ENCODE results near the gene AK5.
"Not testable (repeated sequence)": the region's sequence is repeated elsewhere in the genome, so short reads cannot be mapped to it uniquely, and the experiment has no call there.

Gene AK5

GRCh38 chr1:77292551-77292950 lies 10.7 kb downstream of the AK5 start:
- in situ Hi-C loops (cut with MboI; ENCODE audit: low sequenced_read_pairs, unreplicated experiment) = no loop called here
- no peak for TF ChIP-seq CTCF (IDR thresholded peaks at IDR 0.05; ENCODE audit: borderline replicate concordance, control extremely low read depth, extremely low read depth, insufficient read depth, missing control alignments)
- DNase-seq (ENCODE audit: low spot score) = no peak

- no peak for TF ChIP-seq CTCF (IDR thresholded peaks at IDR 0.05; ENCODE audit: borderline replicate concordance, control extremely low read depth, extremely low read depth, insufficient read depth, missing control alignments)
- no peak for DNase-seq (ENCODE audit: low spot score)
- in situ Hi-C loops (cut with MboI; ENCODE audit: low sequenced_read_pairs, unreplicated experiment) = no loop called here
These were observed 18.7 kb downstream of the AK5 start for GRCh38 chr1:77300566-77300965.

- TF ChIP-seq CTCF (IDR thresholded peaks at IDR 0.05; ENCODE audit: borderline replicate concordance, control extremely low read depth, extremely low read depth, insufficient read depth, missing control alignments) = no peak
- no peak for DNase-seq (ENCODE audit: low spot score)
- in situ Hi-C loops (cut with MboI; ENCODE audit: low sequenced_read_pairs, unreplicated experiment) = no loop called here
These were observed 21.6 kb downstream of the AK5 start for GRCh38 chr1:77303387-77303786.

DNA sequence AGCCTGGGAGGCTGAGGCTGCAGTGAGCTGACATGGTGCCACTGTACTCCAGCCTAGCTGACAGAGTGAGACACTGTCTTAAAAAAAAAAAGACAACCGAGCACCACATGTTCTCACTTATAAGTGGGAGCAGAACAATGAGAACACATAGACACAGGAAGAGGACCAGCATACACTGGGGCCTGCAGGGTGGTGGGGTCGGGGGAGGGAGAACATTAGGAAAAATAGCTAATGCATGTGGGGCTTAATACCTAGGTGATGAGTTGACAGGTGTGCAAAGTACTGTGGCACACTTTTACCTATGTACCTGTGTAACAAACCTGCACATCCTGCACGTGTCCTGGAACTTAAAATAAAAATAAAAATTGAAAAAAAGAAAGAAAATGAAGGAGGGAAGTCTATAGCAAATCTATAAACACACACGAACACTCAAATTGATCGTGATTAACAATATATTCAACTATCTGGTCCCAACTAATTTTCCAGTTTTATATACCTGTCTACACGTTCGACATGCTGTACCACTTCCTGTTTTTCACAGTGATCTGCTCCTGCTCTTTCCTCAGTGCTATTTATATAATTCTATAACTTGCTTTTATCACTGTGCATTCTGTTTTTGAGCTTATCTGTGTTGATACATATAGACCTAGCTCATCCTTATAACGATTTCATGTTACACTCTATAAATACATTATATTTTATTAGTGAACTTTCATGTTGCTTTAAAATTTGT lies 27.2 kb downstream of the AK5 start:
- no peak for TF ChIP-seq CTCF (IDR thresholded peaks at IDR 0.05; ENCODE audit: borderline replicate concordance, control extremely low read depth, extremely low read depth, insufficient read depth, missing control alignments)
- no peak for DNase-seq (ENCODE audit: low spot score)
- in situ Hi-C loops (cut with MboI; ENCODE audit: low sequenced_read_pairs, unreplicated experiment) = no loop called here

- in situ Hi-C loops (cut with MboI; ENCODE audit: low sequenced_read_pairs, unreplicated experiment) = no loop called here
- no peak for TF ChIP-seq CTCF (IDR thresholded peaks at IDR 0.05; ENCODE audit: borderline replicate concordance, control extremely low read depth, extremely low read depth, insufficient read depth, missing control alignments)
- no peak for DNase-seq (ENCODE audit: low spot score)
These were observed 29.1 kb downstream of the AK5 start for GRCh38 chr1:77310924-77311323.

DNA sequence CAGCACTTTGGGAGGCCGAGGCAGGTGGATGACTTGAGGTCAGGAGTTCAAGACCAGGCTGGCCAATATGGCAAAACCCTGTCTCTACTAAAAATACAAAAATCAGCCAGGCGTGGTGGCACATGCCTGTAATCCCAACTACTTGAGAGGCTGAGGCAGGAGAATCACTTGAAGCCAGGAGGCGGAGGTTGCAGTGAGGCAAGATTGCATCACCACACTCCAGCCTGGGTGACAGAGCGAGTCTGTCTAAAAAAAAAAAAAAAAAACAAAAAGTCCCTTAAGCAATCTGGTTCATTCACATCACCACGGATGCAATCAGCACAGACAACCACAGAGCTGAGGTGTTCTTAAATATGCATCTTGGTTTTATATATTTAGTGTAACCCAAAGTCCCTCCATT lies 30.5 kb downstream of the AK5 start:
- DNase-seq (ENCODE audit: low spot score); in situ Hi-C loops (cut with MboI; ENCODE audit: low sequenced_read_pairs, unreplicated experiment): not testable (repeated sequence)

- no peak for TF ChIP-seq CTCF (IDR thresholded peaks at IDR 0.05; ENCODE audit: borderline replicate concordance, control extremely low read depth, extremely low read depth, insufficient read depth, missing control alignments)
- DNase-seq (ENCODE audit: low spot score) = no peak
- in situ Hi-C loops (cut with MboI; ENCODE audit: low sequenced_read_pairs, unreplicated experiment) = no loop called here
These were observed 31.7 kb downstream of the AK5 start for GRCh38 chr1:77313491-77313890.

Data from GM13976 (cell line).